HG02840 (cell line): ENCODE data around the gene CD63.

Experiments used
- ATAC-seq: cut with Tn5 transposase; IDR thresholded peaks from one replicate; pipeline ENCODE4 v1.9.1; 2021; ENCODE audit warnings: mild to moderate bottlenecking, moderate library complexity, moderate number of reproducible peaks; ENCODE audit not compliant: unreplicated experiment, low FRiP score

The CD63 gene

DNA sequence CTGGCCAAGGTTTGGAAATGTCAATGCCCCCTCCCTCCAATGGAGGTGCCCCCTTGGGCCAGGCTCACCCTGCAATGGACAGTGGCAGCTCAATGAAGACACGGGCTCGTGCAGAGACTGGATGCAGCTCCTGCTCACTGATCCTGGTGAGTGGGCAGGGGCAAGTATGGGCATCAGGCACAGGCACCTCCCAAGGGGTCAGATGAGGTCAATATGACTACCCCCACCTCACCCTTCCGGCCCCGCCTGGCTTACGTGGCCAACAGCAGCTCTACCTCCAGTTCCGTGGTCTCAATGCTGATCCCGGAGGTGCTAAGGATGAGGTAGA is 34.7 kb downstream of the CD63 start:
- ATAC-seq, result no peak

DNA sequence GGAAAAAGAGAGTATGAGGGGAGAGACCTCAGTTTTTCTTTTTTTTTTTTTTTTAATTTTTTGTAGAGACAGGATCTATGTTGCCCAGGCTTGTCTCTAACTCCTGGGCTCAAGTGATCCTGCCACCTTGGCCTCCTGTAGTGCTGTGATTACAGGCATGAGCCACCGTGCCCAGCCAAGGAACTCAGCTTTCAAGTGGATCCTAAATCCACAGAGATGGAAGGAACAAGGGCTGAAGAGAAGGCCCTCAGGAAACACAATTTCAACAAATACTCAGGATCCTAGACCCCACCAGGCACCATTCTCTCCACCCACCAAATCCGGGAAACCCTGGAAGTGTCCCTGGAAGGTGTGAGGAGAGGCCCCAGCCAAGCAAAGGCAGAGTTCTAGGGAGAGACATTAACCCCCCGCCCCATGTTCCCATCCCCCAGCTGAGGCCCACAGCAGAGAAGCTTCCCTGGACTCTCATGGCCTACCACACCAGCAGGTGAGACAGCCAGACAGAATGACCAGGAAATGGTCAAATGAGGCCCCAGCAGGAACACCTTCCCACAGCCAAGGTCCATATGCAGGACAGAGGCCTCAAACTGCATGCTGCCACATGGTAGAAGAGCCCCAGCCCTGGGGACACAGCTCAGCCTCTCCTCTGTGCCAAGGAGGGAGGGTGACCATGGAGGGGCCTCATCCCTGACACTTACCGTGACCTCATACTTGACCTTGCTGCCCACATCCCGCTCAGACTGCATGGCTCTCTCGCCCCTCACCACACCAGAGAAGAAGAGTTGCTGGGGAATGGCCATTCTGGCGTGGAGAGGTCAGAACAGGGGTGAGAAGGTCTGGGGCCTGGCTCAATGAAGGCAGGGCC is 35.3 kb downstream of the CD63 start:
- ATAC-seq, result no peak

DNA sequence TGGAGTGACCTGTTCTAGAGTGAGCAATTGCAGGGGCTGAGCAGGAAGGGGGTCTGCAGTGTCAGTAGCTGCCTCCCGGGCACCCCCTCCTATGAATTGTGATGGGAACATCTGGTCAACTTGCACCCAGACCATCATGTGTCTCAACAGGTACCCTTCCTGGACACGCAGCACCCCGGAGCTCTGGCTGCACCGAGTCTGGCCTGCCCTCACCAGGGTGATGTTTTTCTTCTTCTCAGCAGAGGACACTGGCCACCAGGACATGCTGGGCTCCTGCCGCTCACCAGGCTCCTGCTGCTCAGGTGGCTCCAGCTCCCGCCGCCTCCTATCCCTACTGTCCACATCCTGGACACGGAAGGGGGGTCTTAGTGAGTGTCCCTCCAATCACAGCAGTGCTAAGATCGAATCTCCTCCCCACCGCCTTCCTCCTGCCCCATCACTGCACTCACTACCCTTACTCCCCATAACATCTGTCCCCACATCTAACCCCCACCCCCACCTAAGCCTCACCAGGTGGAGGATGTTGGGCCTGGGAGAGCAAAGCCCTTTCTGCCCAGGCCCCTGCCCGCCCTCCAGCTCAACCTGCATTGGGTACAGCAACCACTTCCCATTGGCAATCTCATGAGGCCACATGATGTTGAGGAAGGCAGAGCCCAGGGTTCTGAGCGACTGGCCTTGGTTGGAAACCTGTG is 36.0 kb downstream of the CD63 start:
- ATAC-seq, result no peak

DNA sequence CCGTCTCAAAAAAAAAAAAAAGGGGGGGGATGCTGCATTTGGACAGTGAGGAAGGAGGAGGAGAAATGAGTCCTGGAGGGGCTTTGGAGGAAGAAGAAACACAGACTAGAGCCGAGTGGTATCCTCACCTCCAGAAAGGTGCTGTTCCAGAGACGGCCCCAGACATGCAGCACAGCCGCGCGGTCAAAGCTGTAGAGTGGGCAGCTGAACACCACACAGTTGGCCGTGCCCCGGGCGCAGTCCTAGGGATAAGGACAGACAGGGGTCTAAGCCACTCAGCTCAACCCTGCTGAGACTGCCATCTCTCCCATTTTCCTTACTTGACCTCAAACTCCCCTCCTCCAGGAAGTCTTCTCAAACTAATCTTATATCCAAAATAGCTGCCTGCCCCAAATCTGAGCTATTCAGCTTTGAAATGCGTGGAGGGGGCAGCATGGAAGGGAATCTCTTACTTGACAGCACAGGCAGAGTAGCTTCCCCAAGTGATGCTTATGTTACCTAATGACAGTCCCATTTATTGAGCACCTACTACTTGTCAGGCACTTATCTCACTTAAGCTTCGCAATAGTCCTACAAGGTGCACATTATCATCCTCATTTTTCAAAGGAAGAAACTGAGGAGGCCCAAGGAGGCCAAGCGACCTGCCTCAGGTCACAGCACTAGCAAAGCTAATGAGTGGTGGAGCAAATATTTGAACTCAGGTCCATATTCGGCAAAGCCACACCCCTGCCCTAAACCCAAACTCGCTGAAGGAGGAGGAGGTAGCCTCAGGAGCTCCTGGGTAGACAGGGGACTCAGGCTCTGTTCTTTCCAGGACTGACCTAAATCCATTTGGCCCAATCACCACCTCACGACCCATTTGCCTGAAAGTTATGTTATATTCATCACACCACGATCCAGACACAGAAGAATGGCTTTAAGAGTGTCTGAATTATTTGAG is 39.8 kb downstream of the CD63 start:
- ATAC-seq, result no peak

DNA sequence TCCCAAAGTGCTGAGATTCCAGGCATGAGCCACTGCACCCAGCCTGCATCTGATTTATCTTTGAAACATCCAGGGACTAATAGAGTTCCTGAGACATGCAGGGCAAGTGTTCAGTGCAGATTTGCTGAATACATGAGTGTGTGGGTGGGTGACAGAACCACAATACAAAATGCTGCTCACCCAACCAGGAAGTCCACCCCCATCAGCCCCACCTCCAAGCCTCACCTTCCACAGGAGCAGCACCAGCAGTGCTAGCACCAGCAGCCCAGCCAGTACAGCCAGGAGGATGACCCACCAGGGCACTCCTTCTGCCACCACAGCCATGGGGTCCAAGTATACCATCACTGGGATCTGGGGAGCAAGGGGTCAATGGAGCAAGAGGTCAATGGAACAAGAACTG is 41.1 kb downstream of the CD63 start:
- ATAC-seq, result no peak

DNA sequence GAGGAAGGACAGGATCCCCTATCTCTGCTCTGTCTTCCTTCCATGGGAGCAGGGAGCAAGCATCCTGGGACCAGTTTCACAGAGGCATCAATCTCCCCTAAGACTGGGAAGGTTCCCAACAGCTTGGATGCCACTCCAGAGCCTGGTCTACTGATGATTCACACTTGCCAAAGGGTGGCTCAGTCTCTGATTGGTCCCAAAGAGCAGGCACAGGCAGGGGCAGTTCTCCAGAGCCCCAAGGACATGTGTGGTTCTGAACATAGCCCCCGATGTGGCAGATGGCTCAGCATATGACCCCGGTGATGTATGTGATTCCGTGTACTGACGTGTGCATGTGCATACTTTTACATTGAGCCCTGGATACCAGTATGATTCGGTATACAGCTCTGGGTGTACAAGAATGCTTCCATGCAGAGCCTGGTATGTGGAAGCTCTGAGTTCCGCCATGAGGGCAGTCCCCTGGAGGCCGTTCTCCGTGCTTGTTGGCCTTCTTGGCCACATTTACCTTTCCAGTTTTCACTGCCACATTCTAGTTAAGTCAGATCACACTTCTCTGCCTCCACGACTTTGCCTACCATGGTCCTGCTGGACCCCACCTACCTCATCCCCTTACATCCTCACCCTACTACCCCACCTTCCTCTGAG is 42.3 kb downstream of the CD63 start:
- ATAC-seq, result no peak

DNA sequence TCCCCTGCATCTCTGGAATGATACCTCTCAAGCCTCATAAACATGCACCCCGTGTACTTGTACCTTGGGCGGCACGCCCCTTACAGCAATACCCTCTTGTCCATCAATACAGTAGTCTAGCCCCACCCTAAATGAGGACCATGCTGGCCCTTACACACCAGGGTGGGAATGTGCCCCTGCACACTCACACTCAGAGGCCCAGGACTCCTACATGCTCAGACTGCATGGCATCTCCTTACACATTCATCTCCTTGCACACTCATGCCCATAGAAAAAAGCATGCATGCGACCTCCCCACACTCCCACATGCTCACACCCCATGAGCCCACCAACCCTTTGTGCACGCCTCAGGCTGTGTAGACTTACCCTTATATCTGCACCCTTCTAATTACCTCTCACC is 43.1 kb downstream of the CD63 start:
- ATAC-seq, result no peak

DNA sequence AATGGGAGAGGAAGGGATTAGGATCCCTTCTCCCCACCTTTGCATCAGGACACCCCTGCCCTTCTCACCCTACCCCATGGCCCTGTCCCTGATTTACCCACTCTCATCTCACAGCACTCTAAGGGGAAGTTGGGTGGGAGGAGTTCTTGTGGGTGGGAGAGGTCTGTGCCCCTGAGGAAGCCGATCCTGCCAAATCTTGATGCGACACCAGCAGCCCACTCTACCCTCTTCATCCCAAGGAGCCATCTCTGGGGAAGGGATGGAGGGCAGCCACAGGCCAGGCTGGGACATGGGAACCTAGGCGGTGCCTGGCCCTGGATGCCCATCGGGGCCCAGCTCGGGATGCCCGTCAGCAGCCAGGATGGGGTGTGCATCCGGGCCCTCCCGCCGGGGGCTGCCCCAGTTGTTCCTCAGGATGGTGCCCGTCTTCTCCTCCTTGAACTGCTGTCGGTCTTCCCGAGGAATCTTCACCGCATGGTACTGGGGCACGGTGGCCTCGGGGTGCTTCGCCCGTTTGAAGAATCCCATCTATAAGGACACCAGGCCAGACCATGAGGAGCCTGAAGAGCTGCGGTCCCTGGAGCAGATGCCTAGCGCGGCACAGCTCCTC is 43.9 kb downstream of the CD63 start:
- ATAC-seq, result no peak

DNA sequence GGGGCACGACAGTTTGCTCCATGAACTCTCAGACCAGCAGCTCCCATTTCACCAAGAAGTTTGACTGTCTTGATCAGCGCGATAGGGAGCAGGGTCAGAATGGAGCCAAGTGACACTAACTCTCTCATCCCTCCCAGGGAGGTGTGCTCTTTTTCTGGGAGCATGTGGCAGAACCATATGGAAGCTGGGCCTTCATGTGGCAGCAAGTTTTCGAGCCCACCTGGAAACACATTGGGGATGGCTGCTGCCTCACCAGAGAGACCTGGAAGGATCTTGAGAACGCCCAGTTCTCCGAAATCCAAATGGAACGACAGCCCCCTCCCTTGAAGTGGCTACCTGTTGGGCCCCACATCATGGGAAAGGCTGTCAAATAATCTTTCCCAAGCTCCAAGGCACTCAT is 45.1 kb downstream of the CD63 start:
- no peak for ATAC-seq

DNA sequence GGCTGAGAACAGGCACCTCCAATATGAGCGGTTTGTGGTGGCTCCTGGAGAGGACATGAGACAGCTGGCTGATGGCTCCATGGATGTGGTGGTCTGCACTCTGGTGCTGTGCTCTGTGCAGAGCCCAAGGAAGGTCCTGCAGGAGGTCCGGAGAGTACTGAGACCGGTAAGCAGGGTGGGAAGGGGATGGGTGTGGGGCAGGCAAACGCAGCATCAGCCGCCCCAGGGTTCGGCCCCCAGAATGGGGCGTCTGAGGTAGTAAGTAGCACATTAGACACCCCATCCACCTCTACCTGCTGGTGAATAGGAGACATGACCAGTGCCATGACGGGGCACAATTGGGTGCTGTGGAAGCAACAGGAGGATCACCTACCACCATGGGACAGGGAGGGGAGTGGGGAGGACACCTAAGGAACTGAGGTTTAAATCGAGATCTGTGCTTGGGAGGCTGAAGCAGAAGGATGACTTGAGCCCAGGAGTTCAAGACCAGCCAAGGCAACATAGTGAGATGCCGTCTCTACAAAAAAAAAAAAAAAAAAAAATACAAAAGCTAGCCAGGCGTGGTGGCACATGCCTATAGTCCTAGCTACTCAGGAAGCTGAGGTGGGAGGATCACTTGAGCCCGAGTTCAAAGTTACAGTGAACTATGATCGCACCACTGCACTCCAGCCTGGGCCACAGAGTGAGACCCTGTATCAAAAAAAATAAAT is 46.6 kb downstream of the CD63 start:
- ATAC-seq, result no peak

DNA sequence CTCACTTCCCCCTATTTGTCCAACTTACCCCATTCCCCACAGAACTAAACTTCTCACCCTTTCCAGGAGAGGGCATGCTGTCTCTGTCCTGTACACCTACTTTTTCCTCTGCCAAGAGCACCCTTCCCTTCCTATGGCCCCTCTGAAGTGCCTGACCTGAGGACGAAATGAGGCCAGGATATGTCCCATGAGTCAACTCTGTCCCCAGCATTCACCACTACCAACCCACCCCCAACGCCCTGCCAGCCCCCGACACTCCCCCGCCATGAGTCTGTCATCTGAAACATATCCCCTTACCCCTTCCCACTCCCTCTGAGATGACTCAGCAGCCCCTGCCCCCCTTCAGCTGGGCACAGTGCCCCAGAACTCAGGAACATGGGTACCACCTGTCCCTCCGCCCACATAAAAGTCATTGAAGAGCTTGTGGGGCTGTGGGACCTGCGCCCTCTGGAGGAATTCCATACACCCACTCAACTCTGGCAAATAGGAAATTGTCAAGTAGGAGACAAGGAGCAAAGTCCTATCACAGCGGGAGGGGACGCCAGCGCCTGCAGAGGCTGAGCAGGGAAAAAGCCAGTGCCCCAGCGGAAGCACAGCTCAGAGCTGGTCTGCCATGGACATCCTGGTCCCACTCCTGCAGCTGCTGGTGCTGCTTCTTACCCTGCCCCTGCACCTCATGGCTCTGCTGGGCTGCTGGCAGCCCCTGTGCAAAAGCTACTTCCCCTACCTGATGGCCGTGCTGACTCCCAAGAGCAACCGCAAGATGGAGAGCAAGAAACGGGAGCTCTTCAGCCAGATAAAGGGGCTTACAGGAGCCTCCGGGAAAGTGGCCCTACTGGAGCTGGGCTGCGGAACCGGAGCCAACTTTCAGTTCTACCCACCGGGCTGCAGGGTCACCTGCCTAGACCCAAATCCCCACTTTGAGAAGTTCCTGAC is 47.4 kb downstream of the CD63 start:
- no peak for ATAC-seq

DNA sequence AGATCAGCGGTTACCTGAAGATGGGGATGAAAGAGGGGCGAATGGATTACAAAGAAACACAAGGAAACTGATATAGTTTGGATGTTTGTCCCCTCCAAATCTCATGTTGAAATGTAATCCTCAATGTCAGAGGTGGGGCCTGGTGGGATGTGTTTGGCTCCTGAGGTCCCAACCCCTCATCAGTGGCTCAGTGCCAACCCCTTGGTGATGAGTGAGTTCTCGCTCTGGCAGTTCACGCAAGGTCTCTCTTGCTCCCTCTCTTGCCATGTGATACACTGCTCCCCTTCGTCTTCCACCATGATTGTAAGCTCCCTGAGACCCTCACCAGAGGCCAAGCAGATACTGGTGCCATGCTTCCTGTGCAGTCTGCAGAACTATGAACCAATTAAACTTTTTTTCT is 49.1 kb downstream of the CD63 start:
- ATAC-seq, result no peak

DNA sequence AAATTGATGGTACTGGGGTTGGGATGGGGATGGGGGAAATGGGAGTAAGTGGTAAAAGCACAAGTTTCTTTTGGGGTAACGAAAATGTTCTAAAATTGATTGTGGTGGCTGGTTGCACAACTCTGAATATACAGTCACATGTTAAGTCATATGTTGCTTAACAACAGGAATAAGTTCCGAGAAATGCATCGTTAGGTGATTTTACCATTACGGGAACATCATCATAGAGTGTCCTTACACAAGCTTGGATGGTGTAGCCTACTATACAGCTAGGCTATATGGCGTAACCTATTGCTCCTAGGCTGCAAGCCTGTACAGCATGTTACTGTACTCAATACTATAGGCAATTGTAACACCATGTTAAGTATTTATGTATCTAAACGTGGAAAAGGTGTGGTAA is 52.1 kb downstream of the CD63 start:
- ATAC-seq, result no peak

DNA sequence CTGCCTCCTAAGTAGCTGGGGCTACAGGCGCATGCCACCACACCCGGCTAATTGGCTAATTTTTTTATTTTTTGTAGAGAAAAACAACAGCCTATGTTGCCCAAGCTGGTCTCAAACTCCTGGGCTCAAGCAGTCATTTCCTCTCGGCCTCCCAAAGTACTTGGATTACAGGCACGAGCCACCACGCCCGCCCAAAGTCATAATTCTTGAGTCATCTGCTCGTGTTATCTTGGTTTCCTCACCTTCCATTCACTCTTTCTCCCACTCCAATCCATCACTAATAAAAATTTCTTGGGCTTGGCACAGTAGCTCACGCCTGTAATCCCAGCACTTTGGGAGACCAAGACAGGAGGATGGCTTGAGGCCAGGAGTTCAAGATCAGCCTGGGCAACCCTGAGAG is 53.1 kb downstream of the CD63 start:
- no peak for ATAC-seq
